ENCODE results near the gene PABPN1.
A peak's percentile ranks its signal among the peaks of the same experiment; 100 is the strongest.
"Not testable (repeated sequence)": the region's sequence is repeated elsewhere in the genome, so short reads cannot be mapped to it uniquely, and the experiment has no call there.

Gene PABPN1

GRCh38 chr14:23320584-23321571 lies at the start of gene PABPN1:
TSS of gene PABPN1 (plus strand) at chr14:23321457. CDS start at chr14:23321470, 13 bp downstream.
- DNase-seq (ENCODE audit: low spot score): peak; percentile 98

GRCh38 chr14:23275412-23275811 lies 45.8 kb upstream of the PABPN1 start:
- no peak for DNase-seq (ENCODE audit: low spot score)

- no peak for DNase-seq (ENCODE audit: low spot score)
Measured at GRCh38 chr14:23277189-23277588, 44.1 kb upstream of the PABPN1 start.

- not testable (repeated sequence) for DNase-seq (ENCODE audit: low spot score)
Measured at GRCh38 chr14:23277928-23278327, 43.3 kb upstream of the PABPN1 start.

GRCh38 chr14:23281247-23281646 lies 40.0 kb upstream of the PABPN1 start:
- no peak for DNase-seq (ENCODE audit: low spot score)

- no peak for DNase-seq (ENCODE audit: low spot score)
Measured at GRCh38 chr14:23284654-23285529, 36.4 kb upstream of the PABPN1 start.

- DNase-seq (ENCODE audit: low spot score): no peak
Measured at GRCh38 chr14:23285530-23286019, 35.7 kb upstream of the PABPN1 start.

- peak; percentile 99 for DNase-seq (ENCODE audit: low spot score)
Measured at GRCh38 chr14:23286020-23286901, 35.0 kb upstream of the PABPN1 start, which contains the start of gene HOMEZ. TSS of gene HOMEZ (minus strand) at chr14:23286132. CDS start at chr14:23285952, 180 bp downstream.

- DNase-seq (ENCODE audit: low spot score): no peak
Measured at GRCh38 chr14:23286902-23287479, 34.3 kb upstream of the PABPN1 start.

- peak; percentile 57 for DNase-seq (ENCODE audit: low spot score)
Measured at GRCh38 chr14:23294734-23295561, 26.3 kb upstream of the PABPN1 start.

GRCh38 chr14:23296012-23296777 lies 25.1 kb upstream of the PABPN1 start:
- peak; percentile 16 for DNase-seq (ENCODE audit: low spot score)

GRCh38 chr14:23297096-23297495 lies 24.2 kb upstream of the PABPN1 start:
- peak; percentile 29 for DNase-seq (ENCODE audit: low spot score)

GRCh38 chr14:23297611-23298277 lies 23.5 kb upstream of the PABPN1 start:
- peak; percentile 27 for DNase-seq (ENCODE audit: low spot score)

GRCh38 chr14:23299211-23299957 lies 21.9 kb upstream of the PABPN1 start:
- DNase-seq (ENCODE audit: low spot score): no peak

- DNase-seq (ENCODE audit: low spot score): no peak
Measured at GRCh38 chr14:23299986-23300686, 21.1 kb upstream of the PABPN1 start.

- peak; percentile 64 for DNase-seq (ENCODE audit: low spot score)
Measured at GRCh38 chr14:23300687-23301223, 20.5 kb upstream of the PABPN1 start.

Measured in ecto neural progenitor cell (in vitro differentiated cells).